Fibroblast of lung (primary cell): ENCODE data around the gene CABP7. TPM values are rescaled to one million over a fixed set of nuclear protein-coding genes. Genes with fewer than 3 reads are reported as not detected.
A peak's percentile ranks its signal among the peaks of the same experiment; 100 is the strongest.

Experiments
- DNase-seq, 2 donors: peaks; one replicate each; pipeline versions ENCODE4 v3.0.0 to v3.0.0-alpha.2; 2010; ENCODE audit warnings: low read depth in 2 of 2
- H2AFZ ChIP-seq: 2 replicates; pipeline ENCODE4 v1.5.1; 2012; ENCODE audit warnings: low read length, control low read depth, inconsistent platforms
- H3K27ac ChIP-seq: 2 replicates; pipeline ENCODE4 v1.5.1; 2011; ENCODE audit warnings: low read length, control low read depth; ENCODE audit not compliant: insufficient read depth
- H3K27me3 ChIP-seq: 2 replicates; pipeline ENCODE4 v1.5.1; 2011; ENCODE audit warnings: mild to moderate bottlenecking, low read length; ENCODE audit not compliant: control insufficient read depth, insufficient read depth
- H3K36me3 ChIP-seq: 2 replicates; pipeline ENCODE4 v1.5.1; 2011; ENCODE audit warnings: low read length; ENCODE audit not compliant: control insufficient read depth, insufficient read depth
- H3K4me1 ChIP-seq: 2 replicates; pipeline ENCODE4 v1.5.1; 2011; ENCODE audit warnings: low read length; ENCODE audit not compliant: control insufficient read depth, insufficient read depth; ENCODE audit errors: extremely low read depth
- H3K4me2 ChIP-seq: 2 replicates; pipeline ENCODE4 v1.5.1; 2011; ENCODE audit warnings: low read length, control low read depth; ENCODE audit not compliant: insufficient read depth; ENCODE audit errors: extremely low read depth
- H3K4me3 ChIP-seq, 4 experiments: fragments of 200-600 bp in 1 of 4; sonication (generic) in 1 of 4; replicated peaks in 1 of 4; 2 replicates each; pipeline ENCODE4 v1.5.1; 2011 to 2016; ENCODE audit warnings: low read length in 4 of 4, low read depth in 3 of 4, mild to moderate bottlenecking in 3 of 4, control low read depth in 2 of 4, inconsistent platforms in 1 of 4, mixed read lengths in 1 of 4; ENCODE audit not compliant: insufficient read depth in 1 of 4; ENCODE audit errors: control extremely low read depth in 1 of 4
- H3K79me2 ChIP-seq: 2 replicates; pipeline ENCODE4 v1.5.1; 2012; ENCODE audit warnings: mild to moderate bottlenecking, low read length, inconsistent platforms; ENCODE audit not compliant: control insufficient read depth, insufficient read depth
- H3K9ac ChIP-seq: 2 replicates; pipeline ENCODE4 v1.5.1; 2011; ENCODE audit warnings: mild to moderate bottlenecking, low read length, control low read depth; ENCODE audit not compliant: insufficient read depth
- H3K9me3 ChIP-seq: 2 replicates; pipeline ENCODE4 v1.5.1; 2012; ENCODE audit warnings: low read depth, low read length; ENCODE audit not compliant: control insufficient read depth, insufficient read depth
- H4K20me1 ChIP-seq: 2 replicates; pipeline ENCODE4 v1.5.1; 2011; ENCODE audit warnings: low read length; ENCODE audit not compliant: control insufficient read depth, insufficient read depth; ENCODE audit errors: extremely low read depth
- EZH2 ChIP-seq: IDR thresholded peaks from 2 replicates; pipeline ENCODE4 v1.5.1; 2012; ENCODE audit warnings: low read length, control low read depth, mild to moderate bottlenecking; ENCODE audit errors: missing control alignments
- polyA minus RNA-seq: library from RNA; depleted of rRNA, polyadenylated mRNA; stranded (reverse); fragments of >200 nt; gene quantifications from 2 replicates; pipeline ENCODE4 v1.2.3, GENCODE V29; 2011; ENCODE audit warnings: low replicate concordance
- polyA plus RNA-seq, 2 donors: library from polyadenylated mRNA; depleted of rRNA in 1 of 2; stranded (reverse) in 1 of 2; unstranded in 1 of 2; fragments of >200 nt; gene quantifications; 2 replicates each; pipeline ENCODE4 v1.2.1, GENCODE V29; 2011 to 2012; ENCODE audit warnings: missing spikeins in 1 of 2
- total RNA-seq: library from RNA; depleted of rRNA; stranded (reverse); fragments of >200 nt; gene quantifications from 2 replicates; pipeline ENCODE4 v1.2.1, GENCODE V29; 2014
- TF ChIP-seq, protein P1 (sequence below), 2 donors: IDR thresholded peaks in 1 of 2; conservative IDR thresholded peaks in 1 of 2; 1 replicate in 1 of 2; 2 replicates in 1 of 2; pipeline ENCODE4 v1.5.1; 2011 to 2012; ENCODE audit warnings: low read length in 2 of 2, control low read depth in 1 of 2, inconsistent platforms in 1 of 2, low read depth in 1 of 2, mild to moderate bottlenecking in 1 of 2

Gene CABP7
- not detected in 2 replicates for total RNA-seq
- not detected in 2 replicates for polyA plus RNA-seq
- 0.03 and 0.08 TPM in 2 replicates for polyA plus RNA-seq (2012)
- not detected in 2 replicates for polyA minus RNA-seq

DNA sequence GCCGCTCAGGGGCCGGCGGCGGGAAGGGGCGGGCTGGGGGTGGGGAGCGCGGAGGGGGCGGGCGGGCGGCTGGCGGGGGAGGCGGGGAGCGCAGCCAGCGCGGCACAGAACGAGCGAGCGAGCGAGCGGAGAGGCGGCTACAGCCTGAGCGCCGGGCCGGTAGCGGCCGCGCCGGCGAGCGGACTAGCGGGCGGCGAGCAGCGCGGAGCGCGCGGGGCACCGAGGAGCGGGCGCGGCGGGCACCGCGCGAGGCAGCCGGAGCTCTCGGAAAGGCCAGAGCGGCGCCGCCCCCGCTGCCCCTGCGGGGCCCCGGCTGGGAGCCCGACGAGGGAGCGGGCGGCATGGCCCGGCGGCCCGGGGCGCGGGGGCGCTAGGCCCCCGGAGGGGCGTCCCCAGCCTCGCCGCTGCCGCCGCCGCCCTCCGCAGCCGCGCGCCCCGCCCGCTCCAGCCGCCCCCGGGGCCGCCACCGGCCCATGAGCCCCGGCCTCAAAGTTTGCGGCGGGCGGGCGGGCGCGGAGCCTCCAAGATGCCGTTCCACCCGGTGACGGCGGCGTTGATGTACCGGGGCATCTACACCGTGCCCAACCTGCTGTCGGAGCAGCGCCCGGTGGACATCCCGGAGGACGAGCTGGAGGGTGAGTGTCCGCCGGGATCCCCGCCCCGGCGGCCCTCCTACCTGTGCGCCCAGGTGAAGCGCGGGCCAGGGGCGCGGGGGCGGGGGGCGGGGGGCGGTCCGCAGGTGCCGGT, at the start of gene CABP7:
TSS of gene CABP7 (plus strand) at position 105 of the 747 bp plus-strand sequence. CDS start at position 527, 422 bp downstream.
- Histone ChIP-seq H3K4me2 (no peak within 1 kb of the TSS), H3K27me3 (peaks cover 22% of the 10 kb centered on the region), H4K20me1 (no peaks in the 10 kb centered on the region), H2AFZ (no peak within 1 kb of the TSS), H3K36me3 (no peaks in the 10 kb centered on the region), H3K9me3 (no peaks in the 10 kb centered on the region), H3K4me3 (no peak within 1 kb of the TSS), H3K9ac (no peak within 1 kb of the TSS), H3K27ac (no peak within 1 kb of the TSS), H3K79me2 (no peaks in the 10 kb centered on the region), H3K4me1 (no peaks in the 10 kb centered on the region)
- no peak for DNase-seq
- TF ChIP-seq, protein P1, sequence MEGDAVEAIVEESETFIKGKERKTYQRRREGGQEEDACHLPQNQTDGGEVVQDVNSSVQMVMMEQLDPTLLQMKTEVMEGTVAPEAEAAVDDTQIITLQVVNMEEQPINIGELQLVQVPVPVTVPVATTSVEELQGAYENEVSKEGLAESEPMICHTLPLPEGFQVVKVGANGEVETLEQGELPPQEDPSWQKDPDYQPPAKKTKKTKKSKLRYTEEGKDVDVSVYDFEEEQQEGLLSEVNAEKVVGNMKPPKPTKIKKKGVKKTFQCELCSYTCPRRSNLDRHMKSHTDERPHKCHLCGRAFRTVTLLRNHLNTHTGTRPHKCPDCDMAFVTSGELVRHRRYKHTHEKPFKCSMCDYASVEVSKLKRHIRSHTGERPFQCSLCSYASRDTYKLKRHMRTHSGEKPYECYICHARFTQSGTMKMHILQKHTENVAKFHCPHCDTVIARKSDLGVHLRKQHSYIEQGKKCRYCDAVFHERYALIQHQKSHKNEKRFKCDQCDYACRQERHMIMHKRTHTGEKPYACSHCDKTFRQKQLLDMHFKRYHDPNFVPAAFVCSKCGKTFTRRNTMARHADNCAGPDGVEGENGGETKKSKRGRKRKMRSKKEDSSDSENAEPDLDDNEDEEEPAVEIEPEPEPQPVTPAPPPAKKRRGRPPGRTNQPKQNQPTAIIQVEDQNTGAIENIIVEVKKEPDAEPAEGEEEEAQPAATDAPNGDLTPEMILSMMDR (conservative IDR thresholded peaks at IDR 0.05 in 1 of 2, IDR thresholded peaks at IDR 0.05 in 1 of 2; ENCODE audit: low read depth in 1 of 2, low read length in 2 of 2): no peak
- peak; percentile 95 for TF ChIP-seq EZH2

DNA sequence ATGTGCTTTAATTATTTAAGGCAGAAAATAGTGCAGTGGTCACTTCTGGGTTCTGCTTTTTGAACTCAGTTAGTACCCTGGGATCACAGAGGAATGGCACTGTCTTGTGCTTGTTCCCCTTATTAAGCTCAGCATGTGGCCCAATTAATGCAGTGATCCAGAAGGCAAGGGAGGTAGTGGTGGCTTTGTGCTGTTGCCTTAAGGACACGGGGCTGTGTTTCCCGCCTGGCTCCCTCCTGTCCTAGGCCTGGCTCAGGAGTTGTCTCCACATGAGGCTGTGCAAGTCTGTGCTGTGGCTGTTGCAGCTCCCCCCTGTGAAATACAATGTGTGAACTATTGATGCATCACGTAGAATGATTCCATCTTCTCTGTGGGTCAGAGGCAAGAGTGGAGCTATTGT, 49.2 kb upstream of the CABP7 start:
- no peaks in the 10 kb centered on the region for H3K9me3 ChIP-seq
- TF ChIP-seq, protein P1 (conservative IDR thresholded peaks at IDR 0.05 in 1 of 2, IDR thresholded peaks at IDR 0.05 in 1 of 2; ENCODE audit: low read depth in 1 of 2, low read length in 2 of 2): no peak
- TF ChIP-seq EZH2: no peak

DNA sequence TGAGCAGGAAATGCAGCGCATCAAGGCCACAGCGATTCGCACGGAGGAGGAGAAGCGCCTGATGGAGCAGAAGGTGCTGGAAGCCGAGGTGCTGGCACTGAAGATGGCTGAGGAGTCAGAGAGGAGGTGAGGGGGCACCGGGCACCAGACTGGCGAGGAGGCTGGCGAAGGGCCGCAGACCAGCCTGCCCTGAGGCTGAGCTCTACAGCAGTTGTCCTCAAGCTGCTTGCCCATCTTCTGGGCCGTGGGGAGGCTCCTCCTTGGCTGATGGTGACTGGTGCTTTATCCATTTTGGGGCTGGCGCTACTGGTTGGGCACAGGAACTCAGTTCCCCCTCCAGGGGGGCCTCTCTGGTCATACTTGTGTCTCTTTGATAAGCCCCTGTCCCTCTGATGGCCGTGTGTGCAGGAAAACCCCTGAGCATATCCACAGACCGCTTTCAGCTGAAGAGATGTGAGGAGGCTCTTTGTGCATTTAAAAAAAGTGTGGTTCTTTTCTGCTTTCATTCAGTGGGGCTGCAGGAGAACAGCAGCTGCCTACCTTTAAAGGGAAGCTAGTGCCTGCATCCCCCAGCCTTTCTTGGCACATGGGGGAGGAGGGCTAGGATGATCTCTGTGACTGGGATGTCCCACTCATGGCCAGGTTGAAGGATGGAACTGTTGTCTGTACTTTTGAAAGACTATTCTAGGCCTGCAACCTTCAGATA, 46.3 kb upstream of the CABP7 start:
- no peak overlapping the region for H3K9ac ChIP-seq
- H3K36me3 ChIP-seq: peaks cover 28% of the 10 kb centered on the region

More for the DNA sequence above, 49.2 kb upstream of the CABP7 start:
- Histone ChIP-seq H3K27me3 (no peaks in the 10 kb centered on the region), H3K79me2 (no peaks in the 10 kb centered on the region), H3K4me2 (no peak overlapping the region), H3K9ac (no peak overlapping the region), H3K4me1 (no peaks in the 10 kb centered on the region), H4K20me1 (no peaks in the 10 kb centered on the region), H3K27ac (no peak overlapping the region), H2AFZ (no peak overlapping the region), H3K4me3 (no peak overlapping the region), H3K36me3 (peaks cover 31% of the 10 kb centered on the region)
- DNase-seq: no peak

More for the DNA sequence above, 46.3 kb upstream of the CABP7 start:
- no peak for TF ChIP-seq EZH2
- TF ChIP-seq, protein P1 (conservative IDR thresholded peaks at IDR 0.05 in 1 of 2, IDR thresholded peaks at IDR 0.05 in 1 of 2; ENCODE audit: low read depth in 1 of 2, low read length in 2 of 2): no peak
- Histone ChIP-seq H3K27ac (no peak overlapping the region), H3K4me2 (no peak overlapping the region), H2AFZ (no peak overlapping the region), H3K4me3 (no peak overlapping the region), H3K79me2 (no peaks in the 10 kb centered on the region), H3K9me3 (no peaks in the 10 kb centered on the region), H4K20me1 (no peaks in the 10 kb centered on the region), H3K4me1 (no peaks in the 10 kb centered on the region), H3K27me3 (no peaks in the 10 kb centered on the region)
- no peak for DNase-seq
